Vagina (tissue), 2 donors: ENCODE measurements around the gene GABRA5.

ENCODE experiments used
- POLR2A ChIP-seq, 2 donors: fragments of 450-650 bp; IDR thresholded peaks; one replicate each; pipeline ENCODE4 v1.6.1; 2017; ENCODE audit warnings: antibody characterized with exemption in 2 of 2, mild to moderate bottlenecking in 2 of 2, moderate library complexity in 2 of 2
- POLR2AphosphoS5 ChIP-seq, 2 donors: sonication (generic); formaldehyde crosslinking; IDR thresholded peaks; one replicate each; pipeline ENCODE4 v1.9.0; 2017; ENCODE audit warnings: antibody characterized with exemption in 2 of 2, mild to moderate bottlenecking in 2 of 2, low read depth in 1 of 2; ENCODE audit not compliant: insufficient read depth in 1 of 2
- TF ChIP-seq, protein P1 (sequence below), 3 experiments: fragments of 450-650 bp in 2 of 3; fragments of 200-600 bp in 1 of 3; sonication (generic) in 1 of 3; IDR thresholded peaks; one replicate each; pipeline ENCODE4 v1.5.1; 2017 to 2019; ENCODE audit warnings: antibody characterized with exemption in 3 of 3, mild to moderate bottlenecking in 2 of 3, moderate library complexity in 2 of 3

DNA sequence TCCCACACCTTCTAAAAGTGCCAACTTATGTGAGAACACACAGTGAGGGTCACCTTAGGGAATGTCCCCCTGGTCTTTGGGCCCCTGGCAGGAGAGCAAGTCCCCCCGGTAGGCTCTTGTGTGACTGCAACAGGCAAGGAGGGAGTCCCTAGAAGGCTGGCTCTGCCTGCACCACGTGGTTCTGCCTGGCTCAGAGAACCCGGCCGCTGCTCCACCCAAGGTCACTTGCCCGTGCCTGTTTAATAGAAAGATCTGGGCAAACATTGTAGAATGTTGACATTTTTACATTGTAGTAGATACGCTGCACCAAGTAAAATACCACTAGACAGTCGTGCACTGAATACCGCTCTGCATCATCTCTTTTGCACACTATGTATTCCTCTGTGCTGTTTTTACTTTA is 21.9 kb downstream of the GABRA5 start:
- TF ChIP-seq, protein P1, sequence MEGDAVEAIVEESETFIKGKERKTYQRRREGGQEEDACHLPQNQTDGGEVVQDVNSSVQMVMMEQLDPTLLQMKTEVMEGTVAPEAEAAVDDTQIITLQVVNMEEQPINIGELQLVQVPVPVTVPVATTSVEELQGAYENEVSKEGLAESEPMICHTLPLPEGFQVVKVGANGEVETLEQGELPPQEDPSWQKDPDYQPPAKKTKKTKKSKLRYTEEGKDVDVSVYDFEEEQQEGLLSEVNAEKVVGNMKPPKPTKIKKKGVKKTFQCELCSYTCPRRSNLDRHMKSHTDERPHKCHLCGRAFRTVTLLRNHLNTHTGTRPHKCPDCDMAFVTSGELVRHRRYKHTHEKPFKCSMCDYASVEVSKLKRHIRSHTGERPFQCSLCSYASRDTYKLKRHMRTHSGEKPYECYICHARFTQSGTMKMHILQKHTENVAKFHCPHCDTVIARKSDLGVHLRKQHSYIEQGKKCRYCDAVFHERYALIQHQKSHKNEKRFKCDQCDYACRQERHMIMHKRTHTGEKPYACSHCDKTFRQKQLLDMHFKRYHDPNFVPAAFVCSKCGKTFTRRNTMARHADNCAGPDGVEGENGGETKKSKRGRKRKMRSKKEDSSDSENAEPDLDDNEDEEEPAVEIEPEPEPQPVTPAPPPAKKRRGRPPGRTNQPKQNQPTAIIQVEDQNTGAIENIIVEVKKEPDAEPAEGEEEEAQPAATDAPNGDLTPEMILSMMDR (IDR thresholded peaks at IDR 0.05) = no peak
- no peak for TF ChIP-seq POLR2A (IDR thresholded peaks at IDR 0.05)
- no peak for TF ChIP-seq POLR2AphosphoS5 (IDR thresholded peaks at IDR 0.05; ENCODE audit: insufficient read depth in 1 of 2, low read depth in 1 of 2)
